ENCODE measurements around the gene PRKACB.

Gene PRKACB

GRCh38 chr1:84253036-84253435, 109.0 kb downstream of the PRKACB start:
- H3K9me3 ChIP-seq (replicated peaks; ENCODE audit: insufficient read depth, low read length), result no peaks in the 10 kb centered on the region
- no peak for TF ChIP-seq EZH2phosphoT487 (IDR thresholded peaks at IDR 0.05; ENCODE audit: low read length)
- TF ChIP-seq CTCF (IDR thresholded peaks at IDR 0.05; ENCODE audit: low read length), result no peak
- no peak overlapping the region for H2AFZ ChIP-seq (ENCODE audit: low read length)
- H4K20me1 ChIP-seq (ENCODE audit: insufficient read depth, low read length), result no peaks in the 10 kb centered on the region
- no peaks in the 10 kb centered on the region for H3F3A ChIP-seq (ENCODE audit: insufficient read depth, low read length)
- H3K27ac ChIP-seq (ENCODE audit: low read length), result no peak overlapping the region
- no peaks in the 10 kb centered on the region for H3K9me2 ChIP-seq (replicated peaks; ENCODE audit: insufficient read depth, low read length)
- no peak overlapping the region for H3K4me2 ChIP-seq (ENCODE audit: low read depth, low read length)
- no peaks in the 10 kb centered on the region for H3K36me3 ChIP-seq (replicated peaks; ENCODE audit: insufficient read depth, low read length)
- H3K27me3 ChIP-seq (replicated peaks; ENCODE audit: insufficient read depth, low read length), result no peaks in the 10 kb centered on the region
- no peak overlapping the region for H3K4me3 ChIP-seq (ENCODE audit: low read length)
- H3K79me2 ChIP-seq (ENCODE audit: low read length), result no peaks in the 10 kb centered on the region
- H3K9ac ChIP-seq (ENCODE audit: low read length), result no peak overlapping the region
- H3K4me1 ChIP-seq (ENCODE audit: low read length), result no peaks in the 10 kb centered on the region
- no peak for DNase-seq

- no peak overlapping the region for H3K4me2 ChIP-seq (ENCODE audit: low read depth, low read length)
- H3F3A ChIP-seq (ENCODE audit: insufficient read depth, low read length), result no peaks in the 10 kb centered on the region
- H3K79me2 ChIP-seq (ENCODE audit: low read length), result no peaks in the 10 kb centered on the region
- no peaks in the 10 kb centered on the region for H4K20me1 ChIP-seq (ENCODE audit: insufficient read depth, low read length)
- no peak overlapping the region for H3K4me3 ChIP-seq (ENCODE audit: low read length)
- H3K4me1 ChIP-seq (ENCODE audit: low read length), result no peaks in the 10 kb centered on the region
- H3K27ac ChIP-seq (ENCODE audit: low read length), result no peak overlapping the region
- H3K27me3 ChIP-seq (replicated peaks; ENCODE audit: insufficient read depth, low read length), result no peaks in the 10 kb centered on the region
- no peak overlapping the region for H2AFZ ChIP-seq (ENCODE audit: low read length)
- no peak overlapping the region for H3K9ac ChIP-seq (ENCODE audit: low read length)
- H3K9me3 ChIP-seq (replicated peaks; ENCODE audit: insufficient read depth, low read length), result no peaks in the 10 kb centered on the region
- no peak for DNase-seq
- TF ChIP-seq CTCF (IDR thresholded peaks at IDR 0.05; ENCODE audit: low read length) (no peak), EZH2 (optimal IDR thresholded peaks at IDR 0.05; ENCODE audit: low read depth, low read length) (no peak), EZH2phosphoT487 (IDR thresholded peaks at IDR 0.05; ENCODE audit: low read length) (no peak)
- no peaks in the 10 kb centered on the region for H3K36me3 ChIP-seq (replicated peaks; ENCODE audit: insufficient read depth, low read length)
- no peaks in the 10 kb centered on the region for H3K9me2 ChIP-seq (replicated peaks; ENCODE audit: insufficient read depth, low read length)
These were observed 109.8 kb downstream of the PRKACB start for GRCh38 chr1:84253891-84254290.

GRCh38 chr1:84254703-84255238, 110.7 kb downstream of the PRKACB start:
- H3K79me2 ChIP-seq (ENCODE audit: low read length), result no peaks in the 10 kb centered on the region
- no peaks in the 10 kb centered on the region for H3K4me1 ChIP-seq (ENCODE audit: low read length)
- H3K27ac ChIP-seq (ENCODE audit: low read length), result no peak overlapping the region
- H3K27me3 ChIP-seq (replicated peaks; ENCODE audit: insufficient read depth, low read length), result no peaks in the 10 kb centered on the region
- H2AFZ ChIP-seq (ENCODE audit: low read length), result no peak overlapping the region
- no peaks in the 10 kb centered on the region for H4K20me1 ChIP-seq (ENCODE audit: insufficient read depth, low read length)
- no peak for DNase-seq
- H3K9ac ChIP-seq (ENCODE audit: low read length), result no peak overlapping the region
- H3K9me2 ChIP-seq (replicated peaks; ENCODE audit: insufficient read depth, low read length), result no peaks in the 10 kb centered on the region
- no peak overlapping the region for H3K4me3 ChIP-seq (ENCODE audit: low read length)
- no peaks in the 10 kb centered on the region for H3K36me3 ChIP-seq (replicated peaks; ENCODE audit: insufficient read depth, low read length)
- H3K4me2 ChIP-seq (ENCODE audit: low read depth, low read length), result no peak overlapping the region
- no peaks in the 10 kb centered on the region for H3F3A ChIP-seq (ENCODE audit: insufficient read depth, low read length)
- TF ChIP-seq EZH2 (optimal IDR thresholded peaks at IDR 0.05; ENCODE audit: low read depth, low read length) (no peak), EZH2phosphoT487 (IDR thresholded peaks at IDR 0.05; ENCODE audit: low read length) (no peak), CTCF (IDR thresholded peaks at IDR 0.05; ENCODE audit: low read length) (no peak)
- H3K9me3 ChIP-seq (replicated peaks; ENCODE audit: insufficient read depth, low read length), result no peaks in the 10 kb centered on the region
